Stimulated activated CD8-positive, alpha-beta memory T cell treated with anti-CD3 and anti-CD28 coated beads, Interleukin-15, amount 100 ng/mL, for 1 hour (primary cell): Measurements from ENCODE around the gene SLC4A3.
A peak's percentile ranks its signal among the peaks of the same experiment; 100 is the strongest.
"Not testable (repeated sequence)": the region's sequence is repeated elsewhere in the genome, so short reads cannot be mapped to it uniquely, and the experiment has no call there.

Source experiments
- DNase-seq: peaks from one replicate; pipeline ENCODE4 v3.0.0-alpha.2; 2020; ENCODE audit warnings: low read depth

Gene SLC4A3

DNA sequence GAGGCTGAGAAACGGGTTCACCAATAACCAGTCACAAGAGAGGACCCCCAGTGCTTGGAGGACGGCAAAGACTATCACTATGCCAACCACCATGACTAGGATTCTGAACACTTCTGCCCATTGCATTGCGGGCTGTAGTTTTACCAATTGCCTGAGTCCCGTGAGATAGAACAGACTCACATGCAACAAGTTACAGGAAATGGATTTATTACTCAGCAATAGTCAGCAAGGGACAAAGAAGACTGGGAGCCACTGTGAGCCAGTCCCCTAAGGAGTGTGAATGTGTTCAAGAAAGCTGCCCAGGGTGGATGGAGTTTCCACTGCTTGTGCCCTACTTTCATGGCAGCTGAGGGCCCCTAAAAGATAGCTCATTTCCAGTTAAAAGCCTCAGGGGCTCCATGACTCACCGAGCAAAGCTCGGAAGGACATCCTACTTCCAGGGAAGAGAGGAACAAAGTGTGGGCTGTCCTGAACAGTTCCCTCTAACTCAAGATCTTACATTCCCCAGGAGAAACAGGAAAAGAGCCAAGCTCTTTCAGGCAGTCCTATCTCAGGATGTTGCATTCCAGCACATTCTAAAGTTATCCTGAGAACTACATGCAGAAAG lies 54.4 kb downstream of the SLC4A3 start:
- no peak for DNase-seq

GRCh38 chr2:219683474-219683873 lies 56.0 kb downstream of the SLC4A3 start:
- not testable (repeated sequence) for DNase-seq

GRCh38 chr2:219684721-219685689 lies 57.6 kb downstream of the SLC4A3 start:
- DNase-seq = peak; percentile 2

- no peak for DNase-seq
Observed at GRCh38 chr2:219687272-219687671, 59.8 kb downstream of the SLC4A3 start.

GRCh38 chr2:219687882-219688559 lies 60.6 kb downstream of the SLC4A3 start:
- no peak for DNase-seq

- no peak for DNase-seq
Observed at GRCh38 chr2:219688560-219689445, 61.4 kb downstream of the SLC4A3 start.

GRCh38 chr2:219689676-219690628 lies 62.5 kb downstream of the SLC4A3 start:
- no peak for DNase-seq

DNA sequence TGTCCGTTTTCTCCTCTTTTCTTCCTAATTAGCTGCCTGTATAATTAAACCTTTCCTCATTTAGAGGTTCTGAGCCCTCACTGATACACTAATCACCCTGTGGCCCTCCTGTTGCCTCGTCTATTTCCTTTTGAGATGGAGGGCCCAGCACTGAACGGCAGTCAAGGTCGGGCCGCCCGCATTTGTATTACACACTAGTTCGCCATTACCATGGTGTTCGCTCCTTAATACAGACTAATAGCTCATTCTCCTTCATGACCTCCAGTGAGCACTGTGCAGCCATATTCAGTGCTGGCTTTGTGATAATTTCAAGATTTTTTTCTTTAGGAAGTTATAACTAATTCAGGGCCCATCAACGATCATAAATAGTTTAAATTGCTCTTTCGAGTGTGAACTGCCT lies 64.1 kb downstream of the SLC4A3 start:
- DNase-seq = no peak
